Stimulated activated naive CD8-positive, alpha-beta T cell treated with anti-CD3 and anti-CD28 coated beads, Interleukin-15, Interleukin-2, amounts not matched to agents 100 ng/mL and 50 ng/mL, for 24 hours (primary cell): ENCODE measurements around the gene UTP18.
A peak's percentile ranks its signal among the peaks of the same experiment; 100 is the strongest.
"Not testable (repeated sequence)": the region's sequence is repeated elsewhere in the genome, so short reads cannot be mapped to it uniquely, and the experiment has no call there.

Experiments used
- H3K27ac Mint-ChIP-seq: one replicate; pipeline ENCODE4 v1.8.0; 2021; ENCODE audit warnings: mild to moderate bottlenecking, mixed read lengths
- H3K27me3 Mint-ChIP-seq: one replicate; pipeline ENCODE4 v1.8.0; 2021; ENCODE audit warnings: mixed read lengths
- H3K36me3 Mint-ChIP-seq: one replicate; pipeline ENCODE4 v1.8.0; 2021; ENCODE audit warnings: low read depth, mixed read lengths
- H3K4me1 Mint-ChIP-seq: one replicate; pipeline ENCODE4 v1.8.0; 2021; ENCODE audit warnings: low read depth, mixed read lengths
- H3K4me3 Mint-ChIP-seq: one replicate; pipeline ENCODE4 v1.8.0; 2021; ENCODE audit warnings: mild to moderate bottlenecking, mixed read lengths
- H3K9me3 Mint-ChIP-seq: one replicate; pipeline ENCODE4 v1.8.0; 2021; ENCODE audit warnings: mixed read lengths

The UTP18 gene

DNA sequence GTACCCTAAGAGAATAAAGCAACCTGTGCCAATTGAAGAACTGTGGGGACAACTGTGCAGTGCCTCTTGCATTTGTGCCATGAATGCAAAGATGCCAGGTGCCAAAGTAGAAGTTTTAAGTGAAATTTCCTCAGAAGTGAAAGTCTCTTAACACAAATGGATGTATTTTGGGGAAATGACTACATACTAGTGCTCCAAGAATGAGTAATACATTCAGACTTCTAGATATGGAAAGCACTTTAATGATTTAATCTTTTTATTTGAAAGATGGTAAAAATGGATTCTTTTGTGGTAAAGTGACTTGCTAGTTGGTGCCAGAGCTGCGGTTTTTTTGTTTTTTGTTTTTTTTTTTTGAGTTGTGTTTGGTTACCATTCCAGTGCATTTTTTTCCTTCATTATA is 15.0 kb downstream of the UTP18 start:
- Mint-ChIP-seq H3K9me3 (no peaks in the 10 kb centered on the region), H3K36me3 (peaks cover 86% of the 10 kb centered on the region), H3K27me3 (no peaks in the 10 kb centered on the region), H3K4me1 (peaks cover 12% of the 10 kb centered on the region), H3K27ac (no peak overlapping the region), H3K4me3 (no peak overlapping the region)

DNA sequence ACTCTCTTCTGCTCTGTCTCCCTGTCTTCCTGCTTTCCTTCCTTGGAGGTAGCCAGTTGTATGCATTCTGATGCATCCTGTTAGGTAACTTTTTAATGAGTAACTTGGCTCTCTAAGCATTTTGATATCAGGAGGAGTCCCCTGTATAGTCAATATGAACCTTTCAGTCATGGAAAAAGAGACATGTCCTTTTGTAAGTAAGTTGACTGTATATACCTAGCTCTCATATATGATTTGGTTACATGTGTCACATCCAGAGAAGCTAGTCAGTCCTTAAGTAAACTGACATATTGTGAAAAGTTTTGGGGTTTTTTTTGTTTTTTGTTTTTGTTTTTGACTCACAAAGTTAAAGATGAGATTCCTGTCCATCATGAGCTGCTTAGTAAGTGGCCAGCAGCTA is 18.8 kb downstream of the UTP18 start:
- no peaks in the 10 kb centered on the region for H3K27me3 Mint-ChIP-seq
- no peaks in the 10 kb centered on the region for H3K9me3 Mint-ChIP-seq
- peaks cover 75% of the 10 kb centered on the region for H3K36me3 Mint-ChIP-seq
- H3K4me1 Mint-ChIP-seq, result peaks cover 4% of the 10 kb centered on the region
- no peak overlapping the region for H3K4me3 Mint-ChIP-seq
- peak overlapping the region; percentile 9 for H3K27ac Mint-ChIP-seq

DNA sequence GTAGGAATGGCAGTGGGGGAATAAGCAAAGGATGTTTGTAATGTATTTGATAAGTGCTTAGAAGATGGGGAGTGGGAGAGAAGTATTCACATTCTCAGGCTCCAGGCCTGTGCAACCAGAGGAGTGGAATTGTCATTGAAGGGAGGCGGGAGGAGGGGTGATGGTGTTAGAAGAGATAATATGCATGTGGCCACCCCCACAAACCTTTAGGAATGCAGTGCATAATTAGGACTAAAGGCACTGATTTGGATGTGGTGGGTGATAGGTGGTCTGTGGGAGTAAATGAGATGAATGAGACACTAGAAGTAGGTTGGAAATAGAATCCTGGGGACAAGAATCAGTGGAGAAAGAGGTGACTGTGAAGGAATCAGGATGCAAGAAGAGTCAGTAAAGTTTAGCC is 27.1 kb downstream of the UTP18 start:
- no peaks in the 10 kb centered on the region for H3K27me3 Mint-ChIP-seq
- H3K36me3 Mint-ChIP-seq, result peaks cover 79% of the 10 kb centered on the region
- no peaks in the 10 kb centered on the region for H3K4me1 Mint-ChIP-seq
- H3K4me3 Mint-ChIP-seq, result no peak overlapping the region
- H3K27ac Mint-ChIP-seq, result peak overlapping the region; percentile 3
- no peaks in the 10 kb centered on the region for H3K9me3 Mint-ChIP-seq

DNA sequence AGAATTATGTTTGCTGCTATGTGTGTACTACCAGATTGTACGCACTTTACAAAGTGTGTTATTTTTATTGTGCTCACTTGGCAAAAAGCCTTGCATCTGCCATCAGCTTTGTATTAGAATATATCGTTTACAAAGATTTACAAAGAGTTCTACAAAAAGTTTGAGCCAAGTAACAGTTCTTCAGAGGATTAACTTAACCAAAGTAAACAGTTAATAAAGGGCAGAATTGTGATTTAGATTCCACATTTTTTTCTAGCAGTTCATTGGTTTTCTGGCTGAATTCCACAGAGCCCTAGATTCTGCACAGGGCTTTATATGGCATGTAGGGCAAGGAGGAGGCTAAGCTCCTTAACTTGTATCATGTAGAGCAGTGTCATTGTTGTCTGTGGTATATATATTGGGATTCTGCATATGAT is 29.4 kb downstream of the UTP18 start:
- H3K4me1 Mint-ChIP-seq, result no peaks in the 10 kb centered on the region
- no peak overlapping the region for H3K27ac Mint-ChIP-seq
- H3K36me3 Mint-ChIP-seq, result peaks cover 87% of the 10 kb centered on the region
- no peaks in the 10 kb centered on the region for H3K27me3 Mint-ChIP-seq
- H3K9me3 Mint-ChIP-seq, result no peaks in the 10 kb centered on the region
- no peak overlapping the region for H3K4me3 Mint-ChIP-seq

DNA sequence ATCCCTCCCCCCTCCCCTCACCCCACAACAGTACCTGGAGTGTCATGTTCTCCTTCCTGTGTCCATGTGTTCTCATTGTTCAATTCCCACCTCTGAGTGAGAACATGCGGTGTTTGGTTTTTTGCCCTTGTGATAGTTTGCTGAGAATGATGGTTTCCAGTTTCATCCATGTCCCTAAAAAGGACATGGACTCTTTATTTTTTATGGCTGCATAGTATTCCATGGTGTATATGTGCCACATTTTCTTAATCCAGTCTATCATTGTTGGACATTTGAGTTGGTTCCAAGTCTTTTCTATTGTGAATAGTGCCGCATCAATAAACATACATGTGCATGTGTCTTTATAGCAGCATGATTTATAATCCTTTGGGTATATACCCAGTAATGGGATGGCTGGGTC is 34.0 kb downstream of the UTP18 start:
- H3K27ac Mint-ChIP-seq, H3K27me3 Mint-ChIP-seq, H3K4me1 Mint-ChIP-seq, H3K4me3 Mint-ChIP-seq, H3K9me3 Mint-ChIP-seq: not testable (repeated sequence)
- peaks cover 68% of the 10 kb centered on the region for H3K36me3 Mint-ChIP-seq

DNA sequence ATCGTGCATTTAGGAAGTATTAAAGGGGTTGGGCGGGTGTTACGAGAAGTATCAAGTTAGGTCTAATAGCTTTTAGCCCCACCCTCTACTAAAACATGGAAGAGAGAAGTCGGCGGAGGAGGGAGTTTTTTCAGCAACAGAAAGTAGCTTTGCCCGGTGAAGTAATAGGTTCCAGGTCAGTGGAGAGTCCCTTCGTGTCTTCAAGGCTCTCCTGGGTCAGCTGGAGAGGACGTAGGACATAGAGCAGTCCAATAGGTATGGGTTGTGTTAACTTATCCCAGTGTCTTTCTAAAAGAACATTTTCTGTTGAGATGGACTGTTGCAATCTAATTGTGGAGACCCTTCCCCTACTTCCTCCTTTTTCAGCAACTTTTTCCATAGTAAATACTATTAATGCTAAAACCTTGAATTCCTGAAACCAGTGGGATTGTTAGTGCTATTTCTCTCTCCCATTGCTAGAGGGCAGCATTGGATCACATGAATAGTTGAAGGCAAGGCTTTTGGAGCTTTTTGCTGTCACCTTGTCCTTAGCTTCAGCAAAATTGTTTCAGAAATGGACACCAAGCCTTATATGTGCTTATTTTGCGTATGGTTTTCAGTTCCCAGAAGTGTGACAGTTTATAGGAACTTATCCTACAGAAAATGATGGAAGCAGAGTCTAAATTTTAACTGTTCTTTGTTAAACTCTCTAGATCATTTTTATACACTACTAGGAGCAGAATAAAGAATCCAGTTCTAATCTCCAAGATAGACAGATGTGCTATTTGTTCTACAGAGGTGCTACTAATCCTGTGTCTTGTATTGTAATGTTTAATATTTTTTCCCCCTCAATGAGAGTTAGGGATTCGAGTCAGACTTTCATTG is 38.4 kb downstream of the UTP18 start:
- Mint-ChIP-seq H3K27me3 (no peaks in the 10 kb centered on the region), H3K36me3 (peaks cover 39% of the 10 kb centered on the region), H3K9me3 (no peaks in the 10 kb centered on the region), H3K4me3 (no peak overlapping the region), H3K4me1 (peaks cover 4% of the 10 kb centered on the region), H3K27ac (no peak overlapping the region)

DNA sequence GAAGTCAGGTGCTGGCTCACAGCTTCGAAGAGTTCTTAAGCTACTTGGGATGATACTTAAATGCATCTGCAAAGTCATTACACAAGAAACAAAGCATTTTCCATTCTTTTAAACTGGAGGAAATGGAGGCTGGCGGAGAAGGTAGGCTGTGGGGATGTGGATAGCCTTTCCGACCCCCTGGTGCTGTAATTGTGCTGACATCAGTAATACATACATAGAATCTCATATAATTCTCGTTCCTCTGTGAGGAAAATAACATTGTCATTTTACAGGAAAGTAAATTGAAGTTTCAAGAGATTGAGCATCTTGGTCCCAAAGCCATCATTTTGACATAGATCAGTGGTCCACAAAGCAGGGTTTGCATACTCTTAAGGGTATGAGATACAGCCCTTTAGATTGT is 39.5 kb downstream of the UTP18 start:
- Mint-ChIP-seq H3K4me1 (peaks cover 4% of the 10 kb centered on the region), H3K27ac (no peak overlapping the region), H3K4me3 (no peak overlapping the region), H3K36me3 (peaks cover 29% of the 10 kb centered on the region), H3K27me3 (no peaks in the 10 kb centered on the region), H3K9me3 (no peaks in the 10 kb centered on the region)

DNA sequence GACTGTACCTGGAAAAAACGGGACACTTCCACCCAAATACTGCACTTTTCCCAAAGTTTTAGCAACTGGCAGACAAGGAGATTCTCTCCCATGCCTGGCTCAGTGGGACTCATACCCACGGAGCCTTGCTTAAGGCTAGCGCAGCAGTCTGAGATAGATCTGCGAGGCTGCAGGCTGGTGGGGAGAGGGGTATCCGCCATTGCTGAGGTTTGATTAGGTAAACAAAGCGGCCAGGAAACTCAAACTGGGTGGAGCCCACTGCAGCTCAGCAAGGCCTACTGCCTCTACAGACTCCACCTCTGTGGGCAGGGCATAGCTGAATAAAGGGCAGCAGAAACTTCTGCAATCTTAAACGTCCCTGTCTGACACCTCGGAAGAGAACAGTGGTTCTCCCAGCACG is 44.8 kb downstream of the UTP18 start:
- H3K4me1 Mint-ChIP-seq, result no peaks in the 10 kb centered on the region
- H3K36me3 Mint-ChIP-seq, result peaks cover 6% of the 10 kb centered on the region
- H3K27me3 Mint-ChIP-seq, result peaks cover 10% of the 10 kb centered on the region
- H3K27ac Mint-ChIP-seq, result no peak overlapping the region
- H3K4me3 Mint-ChIP-seq, result no peak overlapping the region
- H3K9me3 Mint-ChIP-seq, result peaks cover 12% of the 10 kb centered on the region

DNA sequence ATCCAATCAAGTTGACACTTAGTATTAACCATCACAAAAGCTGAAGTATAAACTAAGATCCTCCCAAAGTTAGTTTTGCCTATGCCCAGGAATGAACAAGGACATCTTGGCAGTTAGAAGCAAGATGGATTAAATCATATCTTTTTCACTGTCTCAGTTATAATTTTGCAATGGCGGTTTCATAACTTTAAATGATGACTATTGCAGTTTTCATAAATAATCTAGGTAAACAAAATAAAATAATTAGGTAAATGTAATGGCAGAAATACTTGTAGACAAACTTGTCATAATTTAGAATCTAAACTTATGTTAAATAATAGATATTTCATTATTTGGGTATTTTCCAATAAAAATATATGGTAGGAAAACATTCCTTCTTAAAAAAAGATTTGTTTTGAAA is 51.7 kb downstream of the UTP18 start:
- not testable (repeated sequence) for H3K27me3 Mint-ChIP-seq, H3K4me1 Mint-ChIP-seq, H3K4me3 Mint-ChIP-seq, H3K27ac Mint-ChIP-seq, H3K36me3 Mint-ChIP-seq
- peaks cover 13% of the 10 kb centered on the region for H3K9me3 Mint-ChIP-seq

DNA sequence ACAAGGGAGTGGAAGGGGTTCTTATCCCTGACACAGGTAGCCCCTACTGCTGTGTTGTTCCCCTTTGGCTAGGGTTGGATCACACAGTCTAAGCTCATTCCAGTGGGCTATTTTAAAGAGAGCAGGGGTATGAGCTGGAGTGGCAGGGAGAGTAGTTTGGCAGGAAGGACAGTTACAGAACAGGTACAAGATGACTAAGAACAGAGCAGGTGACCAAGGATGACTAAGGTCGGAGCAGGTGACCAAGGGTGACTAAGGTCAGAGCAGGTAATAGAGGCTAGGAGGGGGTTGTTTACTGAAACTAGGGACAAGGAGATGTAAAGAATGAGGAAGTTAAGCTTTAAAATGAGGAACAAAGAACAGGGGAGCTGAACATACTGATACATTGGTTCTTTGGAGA is 58.8 kb downstream of the UTP18 start:
- Mint-ChIP-seq H3K4me3 (no peak overlapping the region), H3K27me3 (peaks cover 15% of the 10 kb centered on the region), H3K36me3 (peaks cover 7% of the 10 kb centered on the region), H3K9me3 (peaks cover 23% of the 10 kb centered on the region), H3K27ac (no peak overlapping the region), H3K4me1 (no peaks in the 10 kb centered on the region)

DNA sequence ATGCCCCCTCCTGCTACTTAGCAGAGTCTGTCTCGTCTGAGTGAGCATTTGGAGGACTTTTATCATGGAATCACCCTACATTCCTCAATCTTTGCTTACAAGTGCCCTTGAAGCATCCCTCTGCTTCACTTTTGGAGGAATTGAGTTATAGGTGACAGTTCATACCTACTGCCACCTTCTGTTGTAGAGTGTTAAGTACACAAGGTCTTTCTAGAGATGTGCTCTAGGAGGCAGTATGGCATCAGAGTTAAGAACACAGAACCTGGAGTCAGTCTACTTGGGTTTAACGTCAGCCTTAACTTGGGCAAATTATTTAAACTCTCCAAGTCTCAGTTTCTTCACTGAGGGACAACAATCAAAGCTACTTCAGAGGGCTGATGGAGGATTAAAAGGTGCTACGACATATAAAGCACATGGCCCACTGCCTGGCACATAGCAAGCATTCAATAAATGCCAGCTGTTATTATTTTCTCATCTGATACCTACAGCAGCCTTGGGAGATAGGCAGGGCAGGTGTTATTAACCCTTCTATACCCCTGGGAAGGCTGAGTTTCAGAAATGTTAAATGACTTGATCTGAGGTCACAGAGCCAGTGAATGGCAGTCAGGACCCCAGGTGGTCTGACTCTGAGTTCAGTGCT is 62.2 kb downstream of the UTP18 start:
- H3K4me3 Mint-ChIP-seq, result no peak overlapping the region
- H3K36me3 Mint-ChIP-seq, result peaks cover 7% of the 10 kb centered on the region
- no peaks in the 10 kb centered on the region for H3K4me1 Mint-ChIP-seq
- peaks cover 24% of the 10 kb centered on the region for H3K27me3 Mint-ChIP-seq
- H3K27ac Mint-ChIP-seq, result no peak overlapping the region
- H3K9me3 Mint-ChIP-seq, result peaks cover 15% of the 10 kb centered on the region

DNA sequence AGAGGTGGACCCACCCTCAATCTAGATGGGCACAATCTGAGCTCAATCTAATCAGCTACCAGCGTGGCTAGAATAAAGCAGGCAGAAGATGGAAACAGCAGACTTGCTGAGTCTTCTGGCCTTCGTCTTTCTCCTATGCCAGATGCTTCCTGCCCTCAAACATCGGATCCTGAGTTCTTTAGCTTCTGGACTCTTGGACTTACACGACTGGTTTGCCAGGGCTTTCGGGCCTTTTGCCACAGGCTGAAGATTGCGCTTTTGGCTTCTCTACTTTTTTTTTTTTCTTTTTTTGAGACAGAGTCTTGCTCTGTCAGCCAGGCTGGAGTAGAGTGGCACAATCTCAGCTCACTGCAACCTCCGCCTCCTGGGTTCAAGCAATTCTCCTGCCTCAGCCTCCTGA is 65.1 kb downstream of the UTP18 start:
- Mint-ChIP-seq H3K27ac (no peak overlapping the region), H3K36me3 (no peaks in the 10 kb centered on the region), H3K4me1 (no peaks in the 10 kb centered on the region), H3K27me3 (peaks cover 24% of the 10 kb centered on the region), H3K9me3 (peaks cover 4% of the 10 kb centered on the region), H3K4me3 (no peak overlapping the region)

DNA sequence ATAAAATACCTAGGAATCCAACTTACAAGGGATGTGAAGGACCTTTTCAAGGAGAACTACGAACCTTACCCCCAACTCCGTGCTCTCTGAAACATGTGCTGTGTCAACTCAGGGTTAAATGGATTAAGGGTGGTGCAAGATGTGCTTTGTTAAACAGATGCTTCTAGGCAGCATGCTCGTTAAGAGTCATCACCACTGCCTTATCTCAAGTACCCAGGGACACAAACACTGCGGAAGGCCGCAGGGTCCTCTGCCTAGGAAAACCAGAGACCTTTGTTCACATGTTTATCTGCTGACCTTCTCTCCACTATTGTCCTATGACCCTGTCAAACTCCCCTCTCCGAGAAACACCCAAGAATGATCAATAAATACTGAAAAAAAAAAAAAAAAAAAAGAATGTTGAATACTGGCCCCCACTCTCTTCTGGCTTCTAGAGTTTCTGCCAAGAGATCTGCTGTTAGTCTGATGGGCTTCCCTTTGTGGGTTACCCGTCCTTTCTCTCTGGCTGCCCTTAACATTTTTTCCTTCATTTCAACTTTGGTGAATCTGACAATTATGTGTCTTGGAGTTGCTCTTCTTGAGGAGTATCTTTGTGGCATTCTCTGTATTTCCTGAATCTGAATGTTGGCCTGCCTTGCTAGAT is 70.6 kb downstream of the UTP18 start:
- not testable (repeated sequence) for H3K4me3 Mint-ChIP-seq, H3K27ac Mint-ChIP-seq, H3K9me3 Mint-ChIP-seq, H3K4me1 Mint-ChIP-seq, H3K36me3 Mint-ChIP-seq
- peaks cover 20% of the 10 kb centered on the region for H3K27me3 Mint-ChIP-seq

DNA sequence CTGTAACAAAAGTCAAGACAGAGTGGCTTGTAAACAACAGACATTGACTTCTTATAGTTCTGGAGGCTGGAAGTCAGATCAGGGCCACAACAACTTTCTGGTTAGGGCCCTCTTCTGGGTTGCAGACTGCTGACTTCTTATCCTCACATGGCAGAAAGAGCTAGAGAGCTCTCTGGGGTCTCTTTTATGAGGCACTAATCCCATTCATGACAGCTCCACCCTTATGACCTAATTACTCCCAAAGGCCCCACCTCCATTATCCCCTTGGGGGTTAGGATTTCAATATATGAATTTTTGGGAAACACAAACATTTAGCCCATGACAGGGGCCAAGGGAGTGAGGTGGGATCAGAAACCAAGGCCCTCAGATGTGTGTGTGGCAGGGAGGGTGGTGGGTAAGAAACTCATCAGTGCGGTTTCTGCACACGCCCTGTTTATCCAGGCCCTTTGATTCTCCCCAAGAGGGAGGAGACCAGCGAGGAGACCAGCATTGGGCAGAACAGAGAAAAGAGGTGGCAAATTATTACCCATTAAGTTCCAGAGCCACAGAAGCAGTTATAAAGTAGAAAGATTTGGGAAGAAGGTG is 74.8 kb downstream of the UTP18 start:
- no peak overlapping the region for H3K27ac Mint-ChIP-seq
- H3K4me1 Mint-ChIP-seq, result no peaks in the 10 kb centered on the region
- H3K4me3 Mint-ChIP-seq, result no peak overlapping the region
- no peaks in the 10 kb centered on the region for H3K9me3 Mint-ChIP-seq
- peaks cover 4% of the 10 kb centered on the region for H3K27me3 Mint-ChIP-seq
- no peaks in the 10 kb centered on the region for H3K36me3 Mint-ChIP-seq
